Measurements from ENCODE around the gene SCLY. TPM values are rescaled to one million over a fixed set of nuclear protein-coding genes. Genes with fewer than 3 reads are reported as not detected.

SCLY gene
- total RNA-seq, 1 experiment from 2014 or later, result 68.4 TPM

- POLR2A ChIA-PET, result no interaction called here
- Mint-ChIP-seq H3K4me3 (no peak overlapping the region), H3K36me3 (no peaks in the 10 kb centered on the region), H3K4me1 (no peaks in the 10 kb centered on the region), H3K27me3 (ENCODE audit: low read depth) (no peaks in the 10 kb centered on the region), H3K9me3 (no peaks in the 10 kb centered on the region), H3K27ac (no peak overlapping the region)
- CTCF ChIA-PET, result no interaction called here
- ATAC-seq, result no peak
- no peak for DNase-seq (ENCODE audit: low spot score)
- TF ChIP-seq HMGXB4 (CRISPR knock-in tag; IDR thresholded peaks at IDR 0.05) (no peak), JUN (CRISPR knock-in tag; IDR thresholded peaks at IDR 0.05) (no peak), FOXP1 (CRISPR knock-in tag; IDR thresholded peaks at IDR 0.05; ENCODE audit: borderline replicate concordance) (no peak), CREB1 (CRISPR knock-in tag; IDR thresholded peaks at IDR 0.05) (no peak), NFE2L1 (CRISPR knock-in tag; IDR thresholded peaks at IDR 0.05) (no peak), TCF7 (CRISPR knock-in tag; IDR thresholded peaks at IDR 0.05; ENCODE audit: low read depth) (no peak), NR1H2 (CRISPR knock-in tag; IDR thresholded peaks at IDR 0.05) (no peak), SMAD3 (CRISPR knock-in tag; IDR thresholded peaks at IDR 0.05; ENCODE audit: borderline replicate concordance) (no peak), PRDM15 (CRISPR knock-in tag; IDR thresholded peaks at IDR 0.05) (no peak), MXD4 (CRISPR knock-in tag; IDR thresholded peaks at IDR 0.05; ENCODE audit: borderline replicate concordance) (no peak), ZNF425 (CRISPR knock-in tag; conservative IDR thresholded peaks at IDR 0.05) (no peak), OVOL2 (CRISPR knock-in tag; IDR thresholded peaks at IDR 0.05; ENCODE audit: borderline replicate concordance) (no peak), ELF4 (CRISPR knock-in tag; IDR thresholded peaks at IDR 0.05; ENCODE audit: low read depth) (no peak)
Observed at GRCh38 chr2:238131761-238132462, 71.1 kb downstream of the SCLY start.

- POLR2A ChIA-PET, result interaction anchor here (1.5 kb wide), 1 partner anchor 12 kb away, joined by 4 read pairs; no protein-coding TSS in a partner anchor
- Mint-ChIP-seq H3K4me1 (no peaks in the 10 kb centered on the region), H3K36me3 (no peaks in the 10 kb centered on the region), H3K27ac (no peak overlapping the region), H3K4me3 (no peak overlapping the region), H3K9me3 (no peaks in the 10 kb centered on the region), H3K27me3 (ENCODE audit: low read depth) (no peaks in the 10 kb centered on the region)
- DNase-seq (ENCODE audit: low spot score) (no peak), ATAC-seq (no peak)
- CTCF ChIA-PET, result interaction anchor here (1.0 kb wide), 3 partner anchors 12 to 28 kb away, joined by 3 to 4 read pairs (median 3); no protein-coding TSS in a partner anchor
- TF ChIP-seq NR1H2 (CRISPR knock-in tag; IDR thresholded peaks at IDR 0.05) (no peak), NFE2L1 (CRISPR knock-in tag; IDR thresholded peaks at IDR 0.05) (no peak)
Observed at GRCh38 chr2:238132463-238133450, 72.0 kb downstream of the SCLY start.
